Stomach (tissue), 4 donors: Measurements from ENCODE around the gene EIF4G3.
A peak's percentile ranks its signal among the peaks of the same experiment; 100 is the strongest.

Experiments
- POLR2A ChIP-seq, 4 donors: fragments of 450-650 bp; IDR thresholded peaks; one replicate each; pipeline ENCODE4 v1.6.1; 2016; ENCODE audit warnings: antibody characterized with exemption in 4 of 4, control low read depth in 2 of 4, mild to moderate bottlenecking in 1 of 4, moderate library complexity in 1 of 4
- TF ChIP-seq, protein P1 (sequence below), 7 experiments: fragments of 450-650 bp in 4 of 7; fragments of 200-600 bp in 3 of 7; sonication (generic) in 3 of 7; IDR thresholded peaks; one replicate each; pipeline ENCODE4 v1.5.1; 2016 to 2019; ENCODE audit warnings: antibody characterized with exemption in 7 of 7, control low read depth in 2 of 7, mild to moderate bottlenecking in 1 of 7

DNA sequence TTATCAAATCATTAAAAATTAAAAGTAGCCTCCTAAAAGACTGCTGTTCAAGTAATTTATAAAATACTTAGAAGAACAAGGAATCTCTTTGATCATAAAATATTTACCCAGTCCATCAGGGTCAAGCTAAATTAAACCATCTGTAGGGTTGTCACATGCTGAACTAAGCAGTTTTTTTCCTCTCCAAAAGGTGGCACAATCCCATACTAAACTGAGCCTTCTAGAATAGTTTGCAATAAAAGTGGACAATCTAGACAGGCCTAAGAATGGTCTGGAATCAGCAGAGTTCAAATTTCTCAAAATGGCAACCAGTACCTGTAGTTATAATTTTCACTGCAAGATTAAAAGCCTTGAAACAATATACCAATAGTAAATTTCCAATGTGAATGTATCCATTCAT is 194.8 kb downstream of the EIF4G3 start:
- TF ChIP-seq, protein P1, sequence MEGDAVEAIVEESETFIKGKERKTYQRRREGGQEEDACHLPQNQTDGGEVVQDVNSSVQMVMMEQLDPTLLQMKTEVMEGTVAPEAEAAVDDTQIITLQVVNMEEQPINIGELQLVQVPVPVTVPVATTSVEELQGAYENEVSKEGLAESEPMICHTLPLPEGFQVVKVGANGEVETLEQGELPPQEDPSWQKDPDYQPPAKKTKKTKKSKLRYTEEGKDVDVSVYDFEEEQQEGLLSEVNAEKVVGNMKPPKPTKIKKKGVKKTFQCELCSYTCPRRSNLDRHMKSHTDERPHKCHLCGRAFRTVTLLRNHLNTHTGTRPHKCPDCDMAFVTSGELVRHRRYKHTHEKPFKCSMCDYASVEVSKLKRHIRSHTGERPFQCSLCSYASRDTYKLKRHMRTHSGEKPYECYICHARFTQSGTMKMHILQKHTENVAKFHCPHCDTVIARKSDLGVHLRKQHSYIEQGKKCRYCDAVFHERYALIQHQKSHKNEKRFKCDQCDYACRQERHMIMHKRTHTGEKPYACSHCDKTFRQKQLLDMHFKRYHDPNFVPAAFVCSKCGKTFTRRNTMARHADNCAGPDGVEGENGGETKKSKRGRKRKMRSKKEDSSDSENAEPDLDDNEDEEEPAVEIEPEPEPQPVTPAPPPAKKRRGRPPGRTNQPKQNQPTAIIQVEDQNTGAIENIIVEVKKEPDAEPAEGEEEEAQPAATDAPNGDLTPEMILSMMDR (IDR thresholded peaks at IDR 0.05): peak in 3 of 7 experiments; percentile 9 to 30 (median 12)
- TF ChIP-seq POLR2A (IDR thresholded peaks at IDR 0.05): no peak
